Stimulated activated CD4-positive, alpha-beta T cell treated with anti-CD3 and anti-CD28 coated beads, TNF-alpha, amount 100 ng/mL, for 48 hours (primary cell): Measurements from ENCODE around the gene MFAP3L.
"Not testable (repeated sequence)": the region's sequence is repeated elsewhere in the genome, so short reads cannot be mapped to it uniquely, and the experiment has no call there.

Source experiments
- DNase-seq, 3 donors: peaks; one replicate each; pipeline ENCODE4 v3.0.0-alpha.2; 2020; ENCODE audit warnings: low read depth in 3 of 3

MFAP3L gene

GRCh38 chr4:170026253-170027021 lies at the start of gene MFAP3L:
Gene MFAP3L (minus strand): TSS chr4:170026395. CDS start chr4:170005877, 20,518 bp downstream.
- peak; percentile 65 to 73 (median 69) for DNase-seq

- DNase-seq = no peak
Observed at GRCh38 chr4:170071196-170071595, 45.0 kb upstream of the MFAP3L start.

DNA sequence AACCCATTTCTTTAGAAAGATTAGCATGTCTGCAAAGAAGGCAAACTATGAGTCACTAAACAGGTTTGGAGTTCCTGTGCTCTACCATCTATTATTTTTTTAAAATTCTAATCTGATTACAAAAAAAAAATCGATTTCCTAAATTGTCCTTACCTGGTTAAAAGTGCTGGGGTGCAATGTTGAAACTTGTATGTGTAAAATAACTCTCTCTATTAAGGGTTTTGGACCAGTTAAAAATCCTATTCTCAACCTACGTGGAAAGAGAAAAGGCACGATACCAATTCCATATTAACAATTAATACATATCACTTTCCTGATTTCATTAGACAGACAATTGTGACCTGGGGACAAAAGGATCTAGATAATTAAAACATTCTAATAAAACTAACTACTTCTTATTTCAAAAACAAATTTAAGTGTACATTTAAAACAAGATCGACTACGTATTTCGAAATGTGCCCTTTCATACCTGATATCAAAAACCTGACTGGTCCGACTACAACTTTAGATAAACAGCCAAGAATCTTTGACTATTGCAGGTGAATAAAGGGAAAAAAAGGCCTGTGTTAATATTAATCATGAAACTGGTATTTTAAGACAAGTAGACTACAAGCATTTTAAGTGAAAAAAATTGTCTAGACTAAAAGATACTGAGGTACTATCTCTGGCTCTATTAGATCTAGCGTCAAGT lies 42.4 kb upstream of the MFAP3L start:
- DNase-seq = no peak

DNA sequence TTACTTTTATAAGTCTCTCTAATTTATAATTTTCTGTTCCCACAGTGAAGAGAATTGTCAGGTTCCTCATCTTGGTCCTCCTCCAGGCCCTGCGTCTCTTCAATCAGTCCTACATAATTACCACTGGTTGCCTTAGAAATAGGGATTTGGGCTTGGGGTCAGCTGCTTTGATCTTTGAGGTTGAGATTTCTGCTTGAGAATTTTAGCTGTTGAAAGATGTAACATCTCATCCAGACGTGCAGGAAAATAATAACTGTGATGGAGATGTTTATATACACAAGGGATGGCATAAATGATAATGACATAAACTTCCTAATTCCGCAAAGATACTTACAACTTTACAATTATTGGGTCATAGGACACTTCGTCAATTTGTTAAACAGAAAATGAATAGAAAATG lies 33.2 kb upstream of the MFAP3L start:
- DNase-seq = no peak

DNA sequence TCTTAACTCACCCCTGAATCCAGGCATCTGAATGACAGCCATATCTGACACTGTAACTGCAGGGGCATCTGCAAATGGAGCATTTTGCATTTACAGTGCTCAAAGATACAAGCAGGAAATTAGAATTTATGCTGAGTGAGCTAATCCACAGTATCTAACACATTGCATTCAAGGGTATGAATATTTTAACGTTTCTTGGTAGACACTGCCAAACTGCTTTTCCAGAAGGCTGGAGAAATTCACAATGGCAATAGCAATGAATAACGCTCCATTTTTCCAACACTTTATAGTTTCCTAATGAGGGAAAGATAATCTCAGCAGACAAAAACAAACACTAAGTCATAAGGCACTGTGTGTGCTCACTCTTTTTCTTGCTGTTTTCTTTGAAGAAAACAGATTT lies 32.6 kb upstream of the MFAP3L start:
- DNase-seq = no peak

DNA sequence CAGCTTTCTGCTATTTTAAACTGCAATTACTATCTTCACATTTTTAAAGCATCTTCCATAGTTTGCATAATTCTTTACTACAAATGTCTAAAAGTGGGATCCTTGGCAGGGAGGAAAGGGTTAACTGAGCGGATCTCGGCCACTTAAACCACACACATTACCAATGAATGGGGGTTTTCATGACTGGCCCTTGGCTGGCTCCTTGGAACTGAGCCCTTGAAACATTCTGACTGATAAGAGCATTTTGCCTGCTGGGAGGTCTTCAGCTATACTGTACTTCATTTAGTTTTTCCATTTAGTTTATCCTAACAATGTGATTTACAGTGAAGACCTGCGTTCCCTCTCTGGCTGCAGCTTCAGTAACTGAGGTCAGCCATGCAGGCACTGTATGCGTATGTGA lies 31.7 kb upstream of the MFAP3L start:
- no peak for DNase-seq

GRCh38 chr4:170052919-170053318 lies 26.7 kb upstream of the MFAP3L start:
- no peak for DNase-seq

DNA sequence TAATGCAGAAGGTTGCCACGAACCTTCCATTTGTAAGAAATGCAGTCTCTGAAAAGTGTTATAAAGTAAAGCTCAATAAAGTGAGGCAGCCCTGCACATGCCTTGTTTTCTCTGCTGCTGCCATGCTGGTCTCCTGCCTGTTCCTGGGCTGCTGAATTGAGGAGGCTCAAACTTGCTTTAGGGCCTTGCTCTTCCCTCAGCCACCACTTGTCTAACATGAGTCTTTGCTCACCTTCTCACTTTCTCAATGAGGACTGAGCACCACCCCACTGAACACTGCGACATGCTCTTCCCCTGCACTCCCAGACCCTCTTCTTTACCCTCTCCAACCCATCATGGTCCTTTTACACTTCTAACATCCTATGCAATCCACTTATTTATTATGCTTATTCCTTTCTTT lies 25.2 kb upstream of the MFAP3L start:
- DNase-seq = no peak

- no peak for DNase-seq
Observed at GRCh38 chr4:170049766-170050165, 23.6 kb upstream of the MFAP3L start.

DNA sequence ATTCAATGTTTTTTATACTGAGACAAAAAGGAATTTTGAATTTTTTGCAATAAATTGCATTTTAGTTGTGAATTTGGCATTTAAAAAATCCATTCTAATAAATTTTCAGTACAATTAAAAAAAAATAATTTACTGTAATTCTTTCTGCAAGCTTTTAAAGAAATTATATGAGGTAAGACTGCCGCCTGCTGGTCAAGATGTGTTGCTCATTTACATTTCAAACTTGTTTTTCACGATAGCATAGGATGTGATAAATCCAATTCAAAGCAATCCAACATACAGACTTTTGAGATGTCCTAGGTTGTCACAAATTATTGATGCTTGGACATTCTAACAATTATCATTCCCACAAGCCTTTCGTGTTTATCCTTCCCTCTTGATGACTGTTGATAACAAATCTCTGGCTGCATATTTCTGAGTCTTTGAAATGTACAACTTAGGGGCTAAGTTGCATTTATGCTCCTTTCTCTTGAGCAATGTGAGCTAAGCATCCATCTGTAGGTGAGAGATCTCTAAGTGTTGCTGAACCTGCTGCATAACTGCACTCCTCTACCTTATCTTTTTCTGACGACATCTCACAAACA lies 21.7 kb upstream of the MFAP3L start:
- DNase-seq = peak in 1 of 3 donors; percentile 29

DNA sequence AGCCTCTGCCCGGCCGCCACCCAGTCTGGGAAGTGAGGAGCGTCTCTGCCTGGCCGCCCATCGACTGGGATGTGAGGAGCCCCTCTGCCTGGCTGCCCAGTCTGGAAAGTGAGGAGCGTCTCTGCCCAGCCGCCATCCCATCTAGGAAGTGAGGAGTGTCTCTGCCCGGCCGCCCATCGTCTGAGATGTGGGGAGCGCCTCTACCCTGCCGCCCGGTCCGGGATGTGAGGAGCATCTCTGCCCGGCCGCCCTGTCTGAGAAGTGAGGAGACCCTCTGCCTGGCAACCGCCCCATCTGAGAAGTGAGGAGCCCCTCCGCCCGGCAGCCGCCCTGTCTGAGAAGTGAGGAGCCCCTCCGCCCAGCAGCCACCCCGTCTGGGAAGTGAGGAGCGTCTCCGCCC lies 20.0 kb upstream of the MFAP3L start:
- DNase-seq = not testable (repeated sequence)

GRCh38 chr4:170040031-170040680 lies 14.0 kb upstream of the MFAP3L start:
- DNase-seq = no peak

- no peak for DNase-seq
Observed at GRCh38 chr4:170038769-170039168, 12.6 kb upstream of the MFAP3L start.

GRCh38 chr4:170038232-170038631 lies 12.0 kb upstream of the MFAP3L start:
- DNase-seq = no peak

- DNase-seq = no peak
Observed at GRCh38 chr4:170037481-170037880, 11.3 kb upstream of the MFAP3L start.

DNA sequence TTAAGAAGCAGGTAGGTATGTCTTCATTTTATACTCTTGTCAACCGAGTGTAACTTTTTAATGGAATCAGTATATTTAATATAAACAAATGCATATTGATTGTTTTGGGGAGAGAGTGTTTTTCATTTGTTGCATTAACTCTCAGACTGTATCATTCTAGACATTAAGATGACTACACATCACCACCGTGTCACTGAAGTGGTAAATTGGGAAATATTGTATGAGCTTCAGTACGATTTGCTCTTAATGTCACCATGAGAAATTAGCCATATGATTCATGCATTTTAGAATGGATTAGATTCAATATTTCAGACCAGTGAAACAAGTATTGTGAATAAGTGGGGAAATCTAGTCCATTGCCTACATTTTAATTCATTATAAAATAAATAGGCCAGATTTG lies 9.7 kb upstream of the MFAP3L start:
- DNase-seq = no peak

DNA sequence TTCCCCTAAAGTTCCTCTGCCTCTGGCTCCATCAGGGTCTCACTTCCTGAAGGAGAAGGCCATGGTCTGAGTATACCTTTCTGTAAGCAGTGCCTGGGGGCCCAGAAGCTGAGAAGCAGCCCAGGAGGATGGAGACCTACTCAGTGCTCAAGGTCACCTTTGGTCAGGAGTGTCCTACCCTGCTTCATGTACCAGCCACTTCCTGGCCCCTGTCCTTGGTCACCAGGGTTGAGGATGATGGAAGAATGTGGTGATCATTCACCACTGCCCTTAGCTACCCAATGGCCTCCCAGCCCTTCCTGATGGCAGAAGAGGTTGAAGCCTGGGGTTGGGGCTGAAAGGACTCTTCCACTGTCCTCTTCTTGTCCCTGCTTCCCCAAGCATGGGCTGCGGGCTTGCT lies 9.0 kb upstream of the MFAP3L start:
- no peak for DNase-seq

DNA sequence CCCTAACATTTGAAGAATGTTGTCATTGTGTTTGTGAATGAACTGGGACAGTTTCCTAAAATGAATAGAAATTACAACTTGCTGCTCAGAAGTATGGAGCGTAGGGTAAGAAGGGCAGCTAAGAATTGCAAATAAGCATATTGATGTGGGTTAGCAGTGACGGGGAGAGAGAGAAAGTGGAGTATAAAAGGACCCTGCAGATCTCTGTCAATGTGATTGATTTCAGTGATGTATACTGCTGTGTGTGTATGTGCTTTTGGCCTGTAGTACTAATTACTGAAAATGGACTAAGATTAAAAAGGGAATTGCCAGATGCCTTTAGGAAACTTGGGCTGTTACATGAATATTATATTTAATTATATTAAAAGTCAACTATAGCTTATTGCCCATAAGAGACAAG lies 7.8 kb upstream of the MFAP3L start:
- no peak for DNase-seq

DNA sequence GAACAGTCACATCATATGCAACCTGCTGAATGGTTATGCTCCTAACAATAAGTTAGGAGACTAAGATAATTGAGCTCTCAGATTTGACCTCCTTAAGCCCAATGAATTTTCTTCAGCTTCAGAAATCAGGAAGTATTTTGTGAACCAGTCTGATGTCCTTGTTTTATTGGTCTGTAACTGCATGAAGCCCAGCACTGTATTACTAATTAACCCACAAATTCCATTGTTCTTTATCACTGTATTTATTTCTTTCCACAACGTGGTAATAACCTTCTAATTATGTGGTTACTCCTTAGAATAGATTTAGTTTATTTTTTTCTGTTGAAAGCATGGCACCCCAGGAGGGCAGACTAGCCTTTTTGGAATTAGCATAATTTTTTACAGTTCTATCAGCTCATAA lies 3.9 kb upstream of the MFAP3L start:
- no peak for DNase-seq

GRCh38 chr4:170027181-170027829 lies 1.1 kb upstream of the MFAP3L start:
- DNase-seq = peak; percentile 78 to 87 (median 79)

GRCh38 chr4:170025523-170026252 lies 507 bp downstream of the MFAP3L start:
- DNase-seq = no peak
